ENCODE results near the gene WNT7B.

The WNT7B gene

GRCh38 chr22:45891471-45891995 lies 85.4 kb downstream of the WNT7B start:
- DNase-seq = no peak

GRCh38 chr22:45891021-45891421 lies 85.9 kb downstream of the WNT7B start:
- no peak for DNase-seq

GRCh38 chr22:45890351-45890635 lies 86.7 kb downstream of the WNT7B start:
- no peak for DNase-seq

- DNase-seq = peak in 24 of 51 donors; percentile 16 to 65 (median 34)
Observed at GRCh38 chr22:45889539-45890350, 87.2 kb downstream of the WNT7B start.

- no peak for DNase-seq
Observed at GRCh38 chr22:45889093-45889538, 87.8 kb downstream of the WNT7B start.

- no peak for DNase-seq
Observed at GRCh38 chr22:45888221-45889092, 88.5 kb downstream of the WNT7B start.

- no peak for DNase-seq
Observed at GRCh38 chr22:45887202-45888131, 89.5 kb downstream of the WNT7B start.

- DNase-seq = no peak
Observed at GRCh38 chr22:45886540-45886939, 90.4 kb downstream of the WNT7B start.

- peak in 24 of 51 donors; percentile 8 to 66 (median 48) for DNase-seq
Observed at GRCh38 chr22:45885941-45886395, 91.0 kb downstream of the WNT7B start.

GRCh38 chr22:45885171-45885840 lies 91.7 kb downstream of the WNT7B start:
- no peak for DNase-seq

GRCh38 chr22:45884201-45885062 lies 92.5 kb downstream of the WNT7B start:
- no peak for DNase-seq

GRCh38 chr22:45883811-45884170 lies 93.2 kb downstream of the WNT7B start:
- no peak for DNase-seq

GRCh38 chr22:45882881-45883810 lies 93.8 kb downstream of the WNT7B start:
- DNase-seq = peak in 8 of 51 donors; percentile 17 to 62 (median 28)

- no peak for DNase-seq
Observed at GRCh38 chr22:45881524-45881875, 95.5 kb downstream of the WNT7B start.

GRCh38 chr22:45880716-45881523 lies 96.0 kb downstream of the WNT7B start:
- DNase-seq = peak in 19 of 51 donors; percentile 14 to 62 (median 42)

- DNase-seq = no peak
Observed at GRCh38 chr22:45880091-45880715, 96.8 kb downstream of the WNT7B start.

GRCh38 chr22:45879552-45879949 lies 97.4 kb downstream of the WNT7B start:
- no peak for DNase-seq
